Peyer's patch (tissue), 4 donors: ENCODE measurements around the gene TMEM184A. TPM values are rescaled to one million over a fixed set of nuclear protein-coding genes. Genes with fewer than 3 reads are reported as not detected.
A peak's percentile ranks its signal among the peaks of the same experiment; 100 is the strongest.

ENCODE experiments used
- DNase-seq, 3 donors: peaks; one replicate each; pipeline ENCODE4 v3.0.0-alpha.2; 2017 to 2019
- H3K27ac ChIP-seq, 4 donors: fragments of 200-600 bp; sonication (generic); one replicate each; pipeline ENCODE4 v1.5.1; 2016 to 2019
- H3K27me3 ChIP-seq, 2 donors: fragments of 200-600 bp; sonication (generic); one replicate each; pipeline ENCODE4 v1.5.1; 2019
- H3K36me3 ChIP-seq, 3 donors: fragments of 200-600 bp; sonication (generic); one replicate each; pipeline ENCODE4 v1.5.1; 2016 to 2019
- H3K4me1 ChIP-seq, 4 donors: fragments of 200-600 bp; sonication (generic); one replicate each; pipeline ENCODE4 v1.5.1; 2016 to 2019
- H3K4me3 ChIP-seq, 4 donors: fragments of 200-600 bp; sonication (generic); 1 replicate in 3 of 4; 2 replicates in 1 of 4; pipeline ENCODE4 v1.5.1; 2016 to 2019; ENCODE audit warnings: mild to moderate bottlenecking in 1 of 4
- H3K9me3 ChIP-seq, 4 donors: fragments of 200-600 bp; sonication (generic); one replicate each; pipeline ENCODE4 v1.5.1; 2016 to 2019; ENCODE audit warnings: mild to moderate bottlenecking in 1 of 4
- CTCF ChIP-seq, 6 experiments: fragments of 450-650 bp in 4 of 6; fragments of 200-600 bp in 2 of 6; sonication (generic) in 1 of 6; IDR thresholded peaks; one replicate each; pipeline ENCODE4 v1.5.1; 2017 to 2019; ENCODE audit warnings: antibody characterized with exemption in 6 of 6, mild to moderate bottlenecking in 3 of 6, moderate library complexity in 1 of 6
- POLR2A ChIP-seq, 2 donors: fragments of 450-650 bp; IDR thresholded peaks; one replicate each; pipeline ENCODE4 v1.5.1; 2017; ENCODE audit warnings: antibody characterized with exemption in 2 of 2, mild to moderate bottlenecking in 2 of 2, moderate library complexity in 2 of 2
- total RNA-seq, 4 donors: library from RNA; depleted of rRNA; stranded (reverse); fragments of >200 nt; gene quantifications; one replicate each; pipeline ENCODE4 v1.1.0, GENCODE V29; 2016

Gene TMEM184A
- total RNA-seq, 4 donors from 2014 or later, result 41.3 to 161 (median 151) TPM

GRCh38 chr7:1596181-1597043 lies 40.4 kb upstream of the TMEM184A start:
- Histone ChIP-seq H3K27ac (no peak overlapping the region), H3K9me3 (no peaks in the 10 kb centered on the region)

GRCh38 chr7:1595636-1596035 lies 39.6 kb upstream of the TMEM184A start:
- Histone ChIP-seq H3K9me3 (no peaks in the 10 kb centered on the region), H3K27ac (no peak overlapping the region), H3K36me3 (no peaks in the 10 kb centered on the region), H3K4me1 (peaks cover 0 to 9% (median 0%) of the 10 kb centered on the region in 4 donors), H3K27me3 (no peaks in the 10 kb centered on the region), H3K4me3 (no peak overlapping the region)
- no peak for DNase-seq
- TF ChIP-seq CTCF (IDR thresholded peaks at IDR 0.05) (no peak), POLR2A (IDR thresholded peaks at IDR 0.05) (no peak)

More at GRCh38 chr7:1596181-1597043, 40.4 kb upstream of the TMEM184A start:
- no peak for TF ChIP-seq POLR2A (IDR thresholded peaks at IDR 0.05)
- TF ChIP-seq CTCF (IDR thresholded peaks at IDR 0.05), result no peak
- Histone ChIP-seq H3K4me3 (no peak overlapping the region), H3K36me3 (no peaks in the 10 kb centered on the region), H3K27me3 (no peaks in the 10 kb centered on the region), H3K4me1 (peaks cover 0 to 9% (median 0%) of the 10 kb centered on the region in 4 donors)
- DNase-seq, result no peak

DNA sequence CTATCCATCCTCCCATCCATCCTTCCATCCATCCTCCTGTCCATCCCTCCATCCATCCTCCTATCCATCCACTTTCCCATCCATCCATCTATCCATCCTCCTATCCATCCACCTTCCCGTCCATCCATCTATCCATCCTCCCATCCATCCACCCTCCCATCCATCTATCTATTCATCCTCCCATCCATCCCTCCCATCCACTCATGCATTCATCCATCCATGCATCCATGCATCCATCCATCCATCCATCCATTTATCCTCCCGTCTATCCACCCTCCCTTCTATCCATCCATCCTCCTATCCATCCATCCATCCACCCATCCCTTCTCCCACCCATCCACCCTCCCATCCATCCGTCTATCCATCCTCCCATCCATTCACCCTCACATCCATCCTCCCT lies 39.0 kb upstream of the TMEM184A start:
- H3K27me3 ChIP-seq, result no peaks in the 10 kb centered on the region
- H3K4me1 ChIP-seq, result peaks cover 0 to 9% (median 0%) of the 10 kb centered on the region in 4 donors
- no peaks in the 10 kb centered on the region for H3K36me3 ChIP-seq
- H3K9me3 ChIP-seq, result no peaks in the 10 kb centered on the region
- no peak overlapping the region for H3K27ac ChIP-seq
- DNase-seq, result no peak
- TF ChIP-seq CTCF (IDR thresholded peaks at IDR 0.05), result no peak
- H3K4me3 ChIP-seq, result no peak overlapping the region

GRCh38 chr7:1593904-1594421 lies 38.0 kb upstream of the TMEM184A start:
- no peak overlapping the region for H3K27ac ChIP-seq
- peaks cover 0 to 9% (median 0%) of the 10 kb centered on the region in 4 donors for H3K4me1 ChIP-seq
- TF ChIP-seq CTCF (IDR thresholded peaks at IDR 0.05) (no peak), POLR2A (IDR thresholded peaks at IDR 0.05) (no peak)
- no peaks in the 10 kb centered on the region for H3K36me3 ChIP-seq
- no peaks in the 10 kb centered on the region for H3K27me3 ChIP-seq
- H3K4me3 ChIP-seq, result no peak overlapping the region
- no peaks in the 10 kb centered on the region for H3K9me3 ChIP-seq
- DNase-seq, result no peak

- Histone ChIP-seq H3K36me3 (no peaks in the 10 kb centered on the region), H3K27ac (no peak overlapping the region), H3K4me1 (peaks cover 0 to 9% (median 0%) of the 10 kb centered on the region in 4 donors), H3K27me3 (no peaks in the 10 kb centered on the region), H3K9me3 (no peaks in the 10 kb centered on the region), H3K4me3 (no peak overlapping the region)
- TF ChIP-seq CTCF (IDR thresholded peaks at IDR 0.05), result peak in 2 of 6 experiments; percentile 10 to 14
- TF ChIP-seq POLR2A (IDR thresholded peaks at IDR 0.05), result no peak
- DNase-seq, result no peak
Measured at GRCh38 chr7:1593091-1593866, 37.3 kb upstream of the TMEM184A start.
